Activated CD4-positive, alpha-beta T cell treated with anti-CD3 and anti-CD28 coated beads, Interleukin-2, Interleukin-4, amounts not matched to agents 100 ng/mL and 50 ng/mL, durations not matched to agents 16 hours and 8 hours (primary cell): ENCODE results near the gene ESRRA.

Source experiments
- DNase-seq: peaks from one replicate; pipeline ENCODE4 v3.0.0-alpha.2; 2020; ENCODE audit warnings: low spot score

ESRRA gene

DNA sequence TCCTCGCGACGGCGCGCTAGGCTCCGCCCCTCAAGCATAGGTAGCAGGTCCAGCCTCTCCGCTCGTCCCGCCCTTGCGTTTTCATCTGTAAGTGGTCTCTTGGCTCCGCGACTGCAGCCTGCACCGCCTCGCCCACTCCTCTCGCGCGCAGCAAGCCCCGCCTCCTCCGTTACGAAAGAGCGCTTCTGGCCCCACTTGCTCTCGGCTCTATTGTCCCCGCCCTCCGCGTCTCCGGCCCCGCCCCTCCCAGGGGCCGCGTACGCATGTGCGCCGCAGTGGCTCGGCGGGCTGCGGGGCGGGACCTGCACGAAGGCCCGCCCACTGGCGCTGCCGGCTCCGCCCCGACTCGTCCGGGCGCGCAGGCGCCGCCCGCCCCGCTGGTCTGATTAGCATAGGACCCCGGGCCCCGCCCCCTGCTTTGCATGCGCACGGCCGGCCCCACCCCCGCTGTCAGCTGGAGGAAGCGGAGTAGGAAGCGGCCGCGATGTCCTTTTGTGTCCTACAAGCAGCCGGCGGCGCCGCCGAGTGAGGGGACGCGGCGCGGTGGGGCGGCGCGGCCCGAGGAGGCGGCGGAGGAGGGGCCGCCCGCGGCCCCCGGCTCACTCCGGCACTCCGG is at the start of gene ESRRA:
ESRRA (plus strand) TSS at position 450 of the 616 bp plus-strand sequence. CDS start 1,656 bp downstream, outside the sequence.
- peak; percentile 100 for DNase-seq

GRCh38 chr11:64256300-64256699 is 49.0 kb upstream of the ESRRA start:
- DNase-seq, result no peak

GRCh38 chr11:64258356-64258755 is 47.0 kb upstream of the ESRRA start:
- DNase-seq, result no peak

- no peak for DNase-seq
These were observed 46.3 kb upstream of the ESRRA start for GRCh38 chr11:64258946-64259532.

DNA sequence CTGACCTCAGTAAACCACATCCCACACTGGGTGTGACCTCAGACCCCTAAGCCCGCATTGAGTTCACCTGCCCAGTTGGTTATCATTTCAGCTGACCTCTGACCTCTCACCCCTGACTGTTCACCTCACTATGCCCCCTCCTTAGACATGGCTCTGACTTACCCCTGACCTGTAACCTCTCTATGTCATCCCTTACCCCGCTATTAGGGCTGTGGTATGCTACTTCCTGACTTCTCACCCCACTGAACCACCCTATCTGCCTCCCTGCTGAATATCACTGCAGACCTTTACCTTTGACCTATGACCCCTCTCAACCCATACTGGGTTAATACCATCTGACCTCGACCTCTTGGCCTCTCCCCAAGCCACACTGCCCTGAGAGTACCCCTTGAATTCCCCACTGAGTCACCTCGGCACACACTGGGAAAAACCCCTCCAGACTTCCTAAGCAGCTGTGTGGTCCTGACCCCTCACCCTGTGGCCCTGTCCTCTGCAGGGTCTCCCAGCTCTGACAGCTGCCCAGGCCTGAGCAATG is 45.7 kb upstream of the ESRRA start:
- DNase-seq, result no peak

DNA sequence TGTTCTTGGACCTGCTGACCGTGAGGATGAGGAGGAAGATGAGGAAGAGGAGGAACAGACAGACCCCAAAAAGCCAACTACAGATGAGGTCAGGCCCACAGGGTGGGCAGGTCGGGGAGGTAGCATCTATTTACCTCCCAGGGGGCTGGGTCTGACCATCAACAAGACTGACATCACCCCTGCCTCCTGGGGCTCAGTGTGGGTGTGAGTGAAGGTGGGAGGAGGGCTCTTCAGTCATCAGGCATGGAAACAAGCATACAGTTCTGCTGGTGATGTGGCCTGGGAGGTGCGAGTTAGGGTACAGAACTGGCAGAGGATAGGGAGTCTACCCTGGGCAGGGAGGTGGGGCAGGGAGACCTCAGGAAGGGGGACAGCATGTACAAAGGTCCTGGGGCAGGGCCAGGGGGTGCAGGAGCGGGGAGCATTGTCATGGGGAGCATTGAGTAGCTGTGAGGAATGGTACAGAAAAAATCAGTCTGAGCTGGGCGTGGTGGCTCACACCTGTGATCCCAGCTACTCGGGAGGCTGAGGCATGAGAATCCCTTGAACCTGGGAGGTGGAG is 45.1 kb upstream of the ESRRA start:
- DNase-seq, result no peak

GRCh38 chr11:64261556-64262080 is 43.7 kb upstream of the ESRRA start:
- DNase-seq, result no peak

DNA sequence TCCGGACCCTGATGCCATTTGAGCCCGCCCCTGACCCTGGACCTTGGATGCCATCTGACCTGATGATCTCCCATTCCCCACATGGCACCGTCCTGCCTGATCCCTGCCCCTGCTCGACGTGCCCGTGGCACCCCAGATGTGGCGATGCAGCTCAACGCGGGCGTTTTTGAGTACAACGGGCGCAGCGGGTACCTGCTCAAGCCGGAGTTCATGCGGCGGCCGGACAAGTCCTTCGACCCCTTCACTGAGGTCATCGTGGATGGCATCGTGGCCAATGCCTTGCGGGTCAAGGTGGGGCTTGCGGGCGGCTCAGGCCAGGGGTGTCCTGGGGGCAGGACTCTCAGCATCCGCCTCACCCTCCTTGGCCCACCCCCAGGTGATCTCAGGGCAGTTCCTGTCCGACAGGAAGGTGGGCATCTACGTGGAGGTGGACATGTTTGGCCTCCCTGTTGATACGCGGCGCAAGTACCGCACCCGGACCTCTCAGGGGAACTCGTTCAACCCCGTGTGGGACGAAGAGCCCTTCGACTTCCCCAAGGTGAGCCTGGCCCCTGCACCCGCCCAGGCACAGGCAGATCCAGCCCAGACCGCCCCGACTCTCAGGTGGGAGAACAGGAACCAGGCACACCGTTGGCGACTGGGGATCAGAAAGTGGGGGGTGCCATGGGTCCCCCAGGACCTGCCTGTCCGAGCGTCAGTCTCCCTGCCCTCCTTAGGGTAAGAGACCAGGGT is 42.9 kb upstream of the ESRRA start:
- DNase-seq, result no peak

GRCh38 chr11:64263021-64263946 is 42.0 kb upstream of the ESRRA start:
- no peak for DNase-seq

DNA sequence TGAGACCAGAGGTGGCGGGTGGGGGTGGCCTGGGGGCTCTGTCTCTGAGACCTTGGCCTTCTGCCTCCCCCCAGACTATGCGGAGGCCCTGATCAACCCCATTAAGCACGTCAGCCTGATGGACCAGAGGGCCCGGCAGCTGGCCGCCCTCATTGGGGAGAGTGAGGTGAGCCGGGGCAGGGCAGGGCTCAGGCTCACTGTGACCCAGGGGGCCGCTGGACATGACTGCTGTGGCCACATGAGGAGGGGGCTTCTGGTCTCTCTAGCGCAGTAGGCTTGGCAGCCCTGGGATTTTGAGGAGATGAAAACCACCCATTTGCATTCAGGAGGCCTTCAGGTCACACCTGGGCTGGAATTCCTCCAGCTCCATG is 41.4 kb upstream of the ESRRA start:
- DNase-seq, result no peak

GRCh38 chr11:64264371-64264852 is 40.9 kb upstream of the ESRRA start:
- DNase-seq, result no peak

DNA sequence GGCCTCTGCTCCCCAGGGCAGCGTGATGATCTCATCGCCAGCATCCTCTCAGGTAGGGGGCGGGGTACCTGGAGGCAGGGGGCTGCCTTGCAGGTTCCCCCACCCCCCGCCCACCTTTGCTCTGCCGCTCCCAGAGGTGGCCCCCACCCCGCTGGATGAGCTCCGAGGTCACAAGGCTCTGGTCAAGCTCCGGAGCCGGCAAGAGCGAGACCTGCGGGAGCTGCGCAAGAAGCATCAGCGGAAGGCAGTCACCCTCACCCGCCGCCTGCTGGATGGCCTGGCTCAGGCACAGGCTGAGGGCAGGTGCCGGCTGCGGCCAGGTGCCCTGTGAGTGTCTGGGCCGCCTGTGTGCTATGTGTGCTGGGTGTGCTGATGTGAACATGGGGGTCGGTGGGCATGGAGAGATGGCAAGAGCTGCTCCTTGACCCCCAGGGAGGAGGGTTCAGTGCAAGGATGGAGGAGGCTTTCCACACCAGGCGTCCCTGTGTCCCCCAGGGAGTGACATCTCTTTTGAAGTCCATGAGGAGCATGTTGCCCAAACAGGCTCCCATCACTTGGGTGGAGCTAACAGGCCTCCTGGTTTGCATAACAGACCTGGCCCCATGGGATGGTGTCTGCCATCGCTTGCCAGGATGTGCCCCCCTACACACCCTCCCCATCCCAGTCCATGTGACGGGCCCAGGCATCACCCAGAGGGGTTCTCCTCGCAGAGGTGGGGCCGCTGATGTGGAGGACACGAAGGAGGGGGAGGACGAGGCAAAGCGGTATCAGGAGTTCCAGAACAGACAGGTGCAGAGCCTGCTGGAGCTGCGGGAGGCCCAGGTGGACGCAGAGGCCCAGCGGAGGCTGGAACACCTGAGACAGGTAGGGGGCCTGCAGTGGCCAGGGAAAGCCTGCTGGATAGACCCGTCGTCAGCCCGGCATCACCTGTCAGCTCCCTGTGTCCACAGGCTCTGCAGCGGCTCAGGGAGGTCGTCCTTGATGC is 39.9 kb upstream of the ESRRA start:
- no peak for DNase-seq

GRCh38 chr11:64266339-64266738 is 39.0 kb upstream of the ESRRA start:
- no peak for DNase-seq

GRCh38 chr11:64267207-64267945 is 37.9 kb upstream of the ESRRA start:
- no peak for DNase-seq

GRCh38 chr11:64268025-64268892 is 37.1 kb upstream of the ESRRA start:
- no peak for DNase-seq

DNA sequence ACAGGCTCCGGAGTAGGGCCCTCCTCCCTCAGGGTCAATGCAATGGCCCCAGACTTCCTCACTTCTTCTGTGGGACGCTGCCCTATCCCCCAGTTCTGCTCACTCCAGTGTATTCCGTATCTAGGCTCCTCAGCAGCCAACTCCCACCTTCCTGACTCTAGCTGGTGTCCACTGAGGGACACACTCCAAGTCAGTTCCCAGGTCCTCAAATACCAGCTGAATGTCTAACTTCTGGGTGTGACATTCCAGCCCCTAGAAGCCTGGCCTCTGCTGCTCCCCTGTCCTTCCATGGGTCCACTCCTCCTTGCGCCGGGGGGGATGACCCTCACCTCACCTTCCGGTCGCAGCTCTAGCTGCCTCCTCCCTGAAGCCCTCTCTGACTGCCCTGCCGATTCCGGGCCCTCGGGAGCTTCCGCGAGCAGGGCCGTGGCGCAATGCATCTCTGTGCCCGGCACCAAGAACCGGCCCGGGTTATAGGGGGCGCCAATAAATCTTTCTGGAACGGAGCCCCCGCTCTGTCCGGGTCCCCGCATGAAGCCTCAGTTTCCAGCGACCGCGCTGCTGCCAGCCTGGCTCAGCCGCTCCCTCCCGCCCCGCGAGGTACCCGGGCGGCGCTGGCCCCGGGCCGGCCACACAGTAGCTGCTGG is 36.3 kb upstream of the ESRRA start:
- peak; percentile 64 for DNase-seq

DNA sequence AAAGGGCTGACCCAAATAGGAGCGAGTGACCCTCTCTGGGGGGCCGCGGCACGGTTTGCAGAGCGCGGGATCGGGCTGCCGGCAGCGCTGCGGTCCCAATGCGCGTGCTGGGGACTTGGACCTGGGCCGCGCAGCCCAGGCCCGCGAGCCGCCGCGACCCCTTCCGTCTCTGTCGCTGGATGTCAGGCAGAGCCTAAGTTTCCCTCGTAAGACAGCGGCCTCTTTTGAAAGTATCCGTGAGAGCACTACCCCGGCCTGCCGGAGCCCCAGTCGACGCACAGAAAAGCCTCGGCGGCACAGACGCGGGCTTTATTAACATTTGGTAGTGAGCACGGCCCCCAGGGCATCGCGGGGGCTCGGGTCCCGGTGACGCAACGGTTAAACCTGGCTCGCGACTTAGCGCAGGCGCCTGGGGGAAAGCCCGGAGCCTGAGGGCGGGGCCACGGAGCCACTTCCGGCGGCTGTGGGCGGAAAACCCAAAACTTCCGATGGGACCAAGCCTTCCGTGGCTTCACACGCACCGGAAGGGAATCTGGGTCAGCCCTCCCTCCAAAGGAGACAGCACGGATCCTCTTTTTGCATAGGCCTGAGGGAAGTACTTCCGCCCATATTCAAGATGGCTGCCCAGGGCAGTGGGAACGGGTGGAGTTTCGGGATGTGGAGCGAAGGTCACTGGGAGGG is 35.6 kb upstream of the ESRRA start:
- DNase-seq, result peak; percentile 99
